ENCODE measurements around the gene CNGA1.

The CNGA1 gene

DNA sequence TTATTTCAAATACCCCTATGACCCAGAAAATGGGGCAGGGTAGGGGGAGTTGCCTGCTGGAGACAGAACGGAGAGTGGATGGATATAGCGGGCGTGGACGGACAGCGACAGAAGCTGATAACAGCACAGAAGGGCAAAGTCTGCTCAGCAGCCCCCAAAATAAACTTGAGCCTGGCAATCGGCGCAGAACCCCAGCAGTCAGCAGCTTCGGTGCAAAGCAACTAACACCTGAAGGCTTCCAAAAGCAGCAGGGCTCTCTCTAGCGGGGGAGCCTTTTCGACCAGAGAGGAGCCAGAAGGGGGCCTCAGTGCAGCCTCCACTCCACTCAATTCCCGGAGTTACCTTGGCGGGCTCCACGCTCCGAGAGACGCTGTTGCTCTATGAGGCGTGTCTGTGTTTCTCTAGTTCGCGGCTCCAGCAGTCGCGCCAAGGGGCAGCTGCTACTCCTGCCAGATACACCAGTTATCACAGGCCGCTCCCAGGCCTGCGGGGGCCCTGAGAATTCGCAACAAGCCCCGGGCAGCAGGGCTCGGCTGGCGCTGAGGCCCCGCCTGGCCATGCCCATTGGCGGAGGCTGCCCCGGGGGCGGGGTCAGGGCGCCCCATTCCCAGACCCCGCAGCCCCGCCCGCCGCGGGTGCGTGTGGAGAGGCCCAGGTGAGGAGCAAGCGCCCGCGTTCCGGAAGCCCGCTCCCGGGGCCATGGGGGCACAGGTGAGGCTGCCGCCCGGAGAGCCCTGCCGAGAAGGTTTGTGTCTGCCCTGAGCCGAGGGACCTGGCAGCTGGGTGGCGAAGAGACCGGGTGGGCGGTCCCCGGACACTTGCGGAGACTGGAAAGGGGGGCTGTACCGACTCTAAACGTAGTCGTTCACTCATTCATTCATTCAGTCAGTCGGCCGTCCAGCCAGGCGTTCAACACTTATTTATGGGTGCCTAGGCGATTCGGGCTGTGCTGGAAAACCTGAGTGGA, at the start of gene CNGA1, which contains the start of gene NIPAL1:
Gene CNGA1, minus strand, starts transcription at position 541 of the 967 bp plus-strand sequence. CDS start 63,992 bp downstream, outside the sequence.
Gene NIPAL1, plus strand, starts transcription at position 632 of the 967 bp plus-strand sequence. Its CDS starts 68 bp downstream, at position 700.
- DNase-seq, result peak; percentile 47

DNA sequence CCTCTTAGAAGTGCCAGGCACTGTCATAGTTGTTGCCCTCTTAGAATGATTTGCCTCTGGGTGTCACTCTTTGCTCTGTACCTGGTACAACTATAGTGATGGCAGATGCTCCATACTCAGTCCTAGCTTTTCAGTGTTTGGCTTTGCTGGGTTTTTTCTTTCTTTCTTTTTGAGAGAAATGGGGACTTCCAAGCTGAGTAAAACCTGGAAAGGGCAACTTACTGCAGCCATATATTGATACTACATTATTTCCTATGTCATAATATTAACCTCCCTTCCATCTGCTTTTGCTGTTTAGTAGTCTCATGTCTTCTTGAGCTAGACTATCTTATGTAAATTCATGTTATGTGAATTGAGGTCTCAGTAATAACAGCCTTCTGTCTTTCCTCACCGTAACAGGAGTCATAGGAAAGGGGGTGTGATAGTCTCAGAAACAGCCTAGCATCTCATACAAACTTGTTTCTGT, 49.1 kb upstream of the CNGA1 start:
- DNase-seq, result no peak

GRCh38 chr4:48064349-48064748, 47.9 kb upstream of the CNGA1 start:
- DNase-seq, result no peak

- DNase-seq, result no peak
These were observed 42.4 kb upstream of the CNGA1 start for GRCh38 chr4:48058617-48059530.

- no peak for DNase-seq
These were observed 34.6 kb upstream of the CNGA1 start for GRCh38 chr4:48051078-48051477.

DNA sequence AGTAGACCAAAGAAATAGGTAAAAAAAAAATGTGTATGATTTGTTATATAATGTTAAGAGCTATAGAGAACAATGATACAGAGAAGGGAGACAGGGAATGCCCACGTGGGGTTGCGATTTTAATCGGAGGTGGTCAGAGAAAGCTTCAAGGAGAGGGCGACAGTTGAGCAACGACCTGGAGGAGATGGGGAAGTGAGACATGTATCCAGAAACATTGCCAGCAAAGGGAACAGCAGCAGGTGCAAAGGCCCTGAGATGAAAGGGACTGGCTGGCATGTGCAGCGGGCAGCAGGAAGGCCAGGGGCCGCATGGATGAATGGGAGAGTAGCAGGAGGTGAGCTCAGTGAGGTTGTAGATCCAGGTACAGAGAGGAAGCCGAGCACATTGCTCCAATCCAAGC, 33.0 kb upstream of the CNGA1 start:
- DNase-seq, result no peak

DNA sequence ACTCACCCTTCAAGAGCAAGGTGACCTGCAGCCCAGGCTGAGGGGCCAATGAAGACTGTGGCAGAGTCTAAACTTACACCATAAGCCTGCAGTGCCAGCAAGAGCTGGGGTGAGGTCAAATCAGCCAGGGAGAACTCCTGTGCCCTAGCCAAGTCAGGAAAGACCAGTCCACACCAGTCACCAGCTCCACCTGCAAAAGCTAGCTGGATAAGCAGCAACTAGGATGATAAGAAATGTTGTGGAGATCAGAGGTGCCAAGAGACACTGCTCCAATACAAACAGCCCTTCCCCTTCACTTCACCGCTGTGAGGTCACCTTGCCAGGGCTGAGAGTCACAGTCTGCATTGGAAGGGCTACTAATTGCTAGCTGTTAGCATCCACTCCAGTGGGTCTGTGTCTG, 31.4 kb upstream of the CNGA1 start:
- no peak for DNase-seq

- no peak for DNase-seq
These were observed 31.0 kb upstream of the CNGA1 start for GRCh38 chr4:48047421-48047844.

GRCh38 chr4:48046059-48046458, 29.6 kb upstream of the CNGA1 start:
- no peak for DNase-seq

- no peak for DNase-seq
These were observed 27.8 kb upstream of the CNGA1 start for GRCh38 chr4:48044298-48044697.

- no peak for DNase-seq
These were observed 27.0 kb upstream of the CNGA1 start for GRCh38 chr4:48043504-48043903.

DNA sequence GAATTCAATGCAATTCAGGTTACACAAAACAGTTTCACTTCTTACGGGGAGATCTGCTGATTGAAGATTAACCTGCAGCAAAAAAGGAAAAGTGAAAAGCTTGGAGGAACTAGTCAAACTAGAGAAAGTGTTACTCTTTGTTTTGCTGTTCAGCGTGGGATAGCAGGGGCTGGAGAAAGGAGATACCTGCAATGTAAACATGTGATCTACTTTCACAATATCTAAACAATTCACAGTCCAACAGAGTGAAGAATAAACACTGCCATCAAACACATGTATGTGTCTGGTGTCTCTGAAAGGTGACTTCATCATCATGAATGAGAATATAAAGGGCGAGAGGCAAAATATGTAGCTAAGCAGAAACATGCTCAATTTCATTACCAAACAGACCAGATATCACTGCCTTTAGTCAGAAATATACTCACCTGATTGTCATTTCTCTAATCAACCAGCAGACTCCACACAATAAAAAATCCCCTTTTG, 26.5 kb upstream of the CNGA1 start:
- no peak for DNase-seq

- no peak for DNase-seq
These were observed 25.2 kb upstream of the CNGA1 start for GRCh38 chr4:48041535-48042137.

DNA sequence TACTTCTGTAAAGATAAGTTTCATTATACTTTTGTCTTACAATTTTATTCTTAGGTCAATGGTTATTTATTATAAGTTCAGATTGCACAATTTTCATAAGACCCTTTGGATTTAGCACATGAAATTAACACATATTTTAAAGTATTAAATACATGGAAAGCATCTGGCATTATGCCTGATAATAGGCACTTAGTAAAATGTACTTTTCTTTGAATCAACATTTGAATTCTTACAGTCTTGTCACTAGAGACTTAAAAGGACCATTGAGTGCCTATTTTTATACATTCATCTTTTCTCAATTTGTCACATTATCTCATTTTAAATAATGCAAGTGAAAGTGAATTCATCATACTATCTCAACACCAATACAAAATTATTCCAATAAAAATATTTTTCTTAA, 23.1 kb upstream of the CNGA1 start:
- no peak for DNase-seq

GRCh38 chr4:48038666-48039065, 22.2 kb upstream of the CNGA1 start:
- no peak for DNase-seq

DNA sequence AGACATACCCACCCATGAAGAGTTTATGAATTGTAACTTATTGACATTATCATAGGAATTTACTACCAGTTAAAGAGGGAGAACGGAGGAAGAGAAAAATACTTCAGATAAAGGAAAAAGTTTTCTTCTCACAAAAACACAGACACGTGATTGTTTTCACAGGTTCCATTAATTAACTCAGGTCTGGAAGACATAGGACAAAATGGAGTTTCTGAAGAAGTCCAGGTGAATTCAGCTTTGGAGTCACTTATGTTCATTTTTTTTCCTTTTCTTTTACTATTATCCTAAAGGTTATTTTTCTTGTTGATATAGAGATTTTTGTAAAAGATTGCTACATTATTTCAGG, 20.6 kb upstream of the CNGA1 start:
- DNase-seq, result no peak

DNA sequence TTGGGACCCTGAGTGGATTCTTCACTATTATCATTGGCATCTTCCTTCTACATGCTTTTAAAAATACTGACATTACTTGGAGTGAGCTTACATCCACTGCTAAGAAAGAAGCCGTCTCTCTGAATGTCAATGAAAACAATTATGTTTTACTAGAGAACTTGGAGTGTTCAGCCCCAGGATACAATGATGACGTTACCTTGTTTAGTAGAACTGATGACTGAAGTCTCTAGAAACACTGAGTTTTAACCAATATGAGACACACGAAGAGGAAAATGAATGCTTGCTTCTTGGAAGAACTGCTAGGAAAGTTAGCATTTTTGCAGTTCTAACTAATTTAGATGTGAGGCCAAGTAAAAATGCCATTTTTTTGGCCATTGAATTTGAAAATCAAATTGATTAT, 19.5 kb upstream of the CNGA1 start:
- no peak for DNase-seq

GRCh38 chr4:48033825-48034413, 17.4 kb upstream of the CNGA1 start:
- DNase-seq, result peak; percentile 30

- DNase-seq, result no peak
These were observed 16.9 kb upstream of the CNGA1 start for GRCh38 chr4:48033412-48033811.

GRCh38 chr4:48032721-48033120, 16.2 kb upstream of the CNGA1 start:
- no peak for DNase-seq

DNA sequence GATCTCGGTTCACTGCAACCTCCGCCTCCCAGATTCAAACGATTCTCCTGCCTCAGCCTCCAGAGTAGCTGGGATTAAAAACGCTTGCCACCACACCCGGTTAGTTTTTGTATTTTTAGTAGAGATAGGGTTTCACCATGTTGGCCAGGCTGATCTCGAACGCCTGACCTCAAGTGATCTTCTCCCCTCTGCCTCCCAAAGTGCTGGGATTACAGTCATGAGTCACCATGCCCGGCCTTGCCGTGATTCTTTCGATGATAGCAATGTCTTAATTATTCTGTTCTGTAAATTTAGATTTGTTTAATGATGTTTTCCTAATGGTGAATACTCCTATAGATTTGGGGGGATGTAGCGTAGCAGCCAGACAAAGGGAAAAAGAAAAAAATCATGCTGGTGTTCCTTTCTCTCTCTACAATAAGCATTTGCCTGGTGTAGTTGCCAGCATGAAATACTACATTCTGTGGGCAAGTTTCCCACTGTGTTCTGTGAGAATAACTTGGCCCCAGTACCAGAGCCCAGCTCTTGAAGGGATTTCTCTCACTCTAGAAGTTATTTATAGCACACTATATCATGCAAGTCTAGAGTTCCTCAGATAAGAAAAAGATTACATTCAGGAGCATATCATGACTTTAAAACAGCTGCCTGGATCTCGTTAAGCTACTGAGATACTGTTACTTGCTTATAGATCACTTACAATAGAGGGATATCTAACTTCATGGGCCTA, 15.5 kb upstream of the CNGA1 start:
- no peak for DNase-seq

- no peak for DNase-seq
These were observed 14.0 kb upstream of the CNGA1 start for GRCh38 chr4:48030470-48030869.

Measured in NCI-H2171 treated with DMSO at 0.1 percent for 48 hours (cell line).